ENCODE data around the gene C17orf100.
A peak's percentile ranks its signal among the peaks of the same experiment; 100 is the strongest.
"Not testable (repeated sequence)": the region's sequence is repeated elsewhere in the genome, so short reads cannot be mapped to it uniquely, and the experiment has no call there.

C17orf100 gene

DNA sequence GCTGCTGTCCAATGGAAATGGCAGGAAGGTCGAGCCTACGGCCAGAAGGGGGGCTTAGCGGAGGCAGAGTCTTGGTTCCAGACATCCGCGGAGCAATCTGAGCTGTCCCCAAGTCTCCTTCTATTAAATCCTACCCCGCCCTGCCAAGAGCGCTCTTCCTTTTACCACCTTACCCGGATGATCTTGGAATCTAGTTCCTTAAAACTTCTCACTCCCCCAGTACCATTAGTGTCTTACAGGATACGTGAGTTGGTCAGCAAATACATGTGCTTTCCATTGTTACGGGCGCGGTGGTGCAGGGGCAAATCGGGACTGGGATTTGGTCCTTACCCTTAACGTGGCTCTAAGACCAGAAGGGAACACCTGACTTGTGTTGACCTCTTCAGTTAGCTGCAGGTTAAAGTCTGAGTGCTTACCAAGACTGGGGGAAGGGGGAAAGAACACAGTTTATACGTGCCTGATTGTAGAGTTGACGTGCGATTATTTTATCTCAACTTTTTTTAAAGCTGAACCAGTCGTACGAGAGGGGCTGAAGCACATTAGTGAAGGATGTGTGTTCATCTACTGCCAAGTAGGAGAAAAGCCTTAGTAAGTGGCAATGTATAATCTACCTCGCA lies 10.2 kb upstream of the C17orf100 start:
- no peak for DNase-seq (ENCODE audit: low read depth)

DNA sequence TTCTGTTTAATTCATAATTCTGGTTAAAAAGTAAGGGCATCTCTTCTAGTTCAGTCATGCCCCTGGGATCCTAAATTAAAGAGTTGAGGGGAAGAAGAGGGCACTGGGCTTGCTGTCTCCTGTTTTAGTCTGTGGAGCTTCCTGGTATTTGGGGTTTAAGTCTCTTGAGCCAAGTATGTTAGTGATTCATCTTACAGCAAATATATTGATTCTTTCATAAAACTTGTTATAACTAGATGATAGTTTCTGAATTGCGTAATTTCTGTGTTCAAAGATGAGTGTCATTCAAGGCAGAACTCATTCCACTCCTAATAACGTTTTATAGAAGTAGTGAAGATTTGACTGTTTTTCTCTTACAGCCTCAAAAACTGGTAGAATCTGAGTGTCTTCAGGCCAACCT lies 9.0 kb upstream of the C17orf100 start:
- peak; percentile 35 for DNase-seq (ENCODE audit: low read depth)

DNA sequence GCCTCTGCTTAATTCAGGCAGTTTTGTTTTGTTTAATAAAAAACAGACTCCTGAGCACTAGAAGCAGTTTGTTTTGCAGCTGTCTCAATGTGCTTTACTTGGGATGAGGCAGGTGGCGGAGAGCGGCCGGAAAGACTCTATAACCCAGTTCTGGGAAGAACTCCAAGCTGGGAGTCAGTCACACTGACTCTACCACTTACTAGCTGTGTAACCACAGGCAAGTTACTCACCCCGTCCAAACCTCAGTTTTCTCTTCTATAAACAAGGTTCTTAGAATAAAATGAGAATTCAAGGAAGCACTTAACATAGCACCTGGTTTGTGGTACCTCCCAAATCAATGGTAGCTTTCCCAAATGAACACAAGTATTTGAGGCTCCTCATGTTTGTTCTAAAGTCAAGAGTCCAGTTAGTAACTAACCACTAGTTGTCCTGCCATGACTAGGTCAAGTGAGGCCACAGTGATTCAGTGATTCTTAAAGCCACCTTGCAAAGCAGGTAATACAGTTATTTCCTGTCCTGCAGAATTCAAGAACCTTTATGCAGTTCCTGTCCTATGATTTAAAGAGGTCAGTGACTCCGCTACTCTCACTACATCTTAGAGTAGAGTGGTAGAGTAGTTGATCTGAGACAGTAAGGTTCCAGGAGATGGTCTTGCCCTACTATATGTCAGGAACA lies 8.0 kb upstream of the C17orf100 start:
- peak; percentile 86 for DNase-seq (ENCODE audit: low read depth)

DNA sequence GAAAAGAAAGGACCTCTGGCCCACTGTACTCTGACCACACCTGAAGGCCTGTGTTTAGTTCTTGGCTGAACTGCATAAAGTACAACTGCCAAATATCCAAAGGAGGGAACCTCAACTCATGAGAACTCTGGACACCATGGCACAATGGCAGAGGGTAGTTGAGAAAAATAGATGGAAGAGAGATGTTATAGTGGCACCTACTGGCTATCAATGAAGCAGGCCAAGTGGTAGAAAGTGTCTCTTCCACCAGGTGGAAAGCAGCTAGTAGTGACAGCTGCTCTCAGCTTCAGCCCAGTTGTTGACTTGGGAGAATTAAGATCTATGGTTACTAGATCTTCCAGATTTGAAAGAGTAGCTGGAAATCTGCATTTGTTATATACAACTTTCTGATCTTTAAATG lies 3.4 kb upstream of the C17orf100 start:
- DNase-seq (ENCODE audit: low read depth), result peak; percentile 45

DNA sequence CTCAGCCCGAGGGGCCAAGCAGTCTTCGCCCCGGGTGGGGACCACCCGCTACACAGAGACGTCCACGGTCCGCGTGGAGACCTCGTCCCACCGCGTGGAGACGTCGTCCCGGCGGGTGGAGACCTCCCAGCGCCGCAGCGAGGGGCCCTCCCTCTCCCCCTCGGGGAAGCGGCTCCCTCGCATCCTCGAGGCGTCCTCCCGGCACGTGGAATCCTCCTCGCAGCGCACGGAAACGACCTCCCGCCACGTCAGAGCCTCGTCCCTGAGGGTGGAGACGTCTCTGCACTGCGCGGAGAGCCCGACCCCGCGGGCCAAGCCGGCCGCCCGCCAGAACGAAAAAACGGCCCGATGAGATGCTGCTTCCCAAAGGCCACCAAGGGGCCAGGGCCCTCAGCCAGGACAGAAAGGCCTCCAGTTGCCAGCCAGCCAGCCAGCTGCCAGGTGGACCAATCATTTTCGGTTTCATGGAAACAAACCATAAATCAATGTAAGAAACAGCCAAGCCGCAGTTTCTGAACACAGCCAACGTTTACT lies 424 bp downstream of the C17orf100 start:
- no peak for DNase-seq (ENCODE audit: low read depth)

DNA sequence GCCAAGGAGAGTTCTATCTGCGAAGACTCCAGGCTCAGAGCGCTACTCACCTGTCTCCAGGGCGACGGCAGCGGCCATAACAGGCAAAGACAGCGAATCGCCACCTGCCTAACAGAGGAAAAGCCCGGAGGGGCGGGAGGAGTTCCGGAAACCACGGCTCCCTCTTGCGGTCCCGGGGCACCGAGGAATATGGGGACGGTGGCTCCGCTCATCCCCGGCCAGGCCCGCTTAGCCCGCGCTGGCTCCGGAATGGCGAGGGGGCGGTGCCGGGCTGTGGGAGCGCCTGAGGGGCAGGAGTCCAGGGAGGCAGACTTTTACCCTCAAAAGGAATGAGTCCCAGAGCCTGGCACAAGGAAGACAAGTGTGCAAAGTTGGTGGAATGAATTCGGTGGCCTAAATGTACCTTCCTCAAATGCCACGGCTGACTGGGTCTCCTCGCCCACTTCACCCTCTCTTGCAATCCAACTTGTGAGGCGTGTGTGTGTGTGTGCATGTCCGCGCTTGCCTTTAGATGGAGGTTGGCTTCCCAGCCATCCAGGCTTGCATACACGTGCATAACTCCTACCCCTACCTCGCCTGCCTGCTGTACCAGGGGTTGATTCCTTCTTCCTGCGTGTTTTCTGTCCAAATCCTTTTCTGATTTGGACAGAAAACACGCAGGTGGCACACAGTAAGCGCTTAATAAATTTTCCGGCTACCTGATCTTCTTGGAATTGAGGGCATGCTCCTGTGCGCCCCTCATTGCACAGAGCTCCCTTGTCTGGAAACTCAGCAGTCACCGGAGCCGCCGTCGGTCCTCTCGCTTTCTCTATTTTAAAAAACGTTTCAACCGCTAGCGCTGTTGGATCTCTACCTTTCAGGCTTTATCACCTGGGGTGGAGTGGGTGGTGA lies 3.5 kb downstream of the C17orf100 start:
- DNase-seq (ENCODE audit: low read depth), result no peak

DNA sequence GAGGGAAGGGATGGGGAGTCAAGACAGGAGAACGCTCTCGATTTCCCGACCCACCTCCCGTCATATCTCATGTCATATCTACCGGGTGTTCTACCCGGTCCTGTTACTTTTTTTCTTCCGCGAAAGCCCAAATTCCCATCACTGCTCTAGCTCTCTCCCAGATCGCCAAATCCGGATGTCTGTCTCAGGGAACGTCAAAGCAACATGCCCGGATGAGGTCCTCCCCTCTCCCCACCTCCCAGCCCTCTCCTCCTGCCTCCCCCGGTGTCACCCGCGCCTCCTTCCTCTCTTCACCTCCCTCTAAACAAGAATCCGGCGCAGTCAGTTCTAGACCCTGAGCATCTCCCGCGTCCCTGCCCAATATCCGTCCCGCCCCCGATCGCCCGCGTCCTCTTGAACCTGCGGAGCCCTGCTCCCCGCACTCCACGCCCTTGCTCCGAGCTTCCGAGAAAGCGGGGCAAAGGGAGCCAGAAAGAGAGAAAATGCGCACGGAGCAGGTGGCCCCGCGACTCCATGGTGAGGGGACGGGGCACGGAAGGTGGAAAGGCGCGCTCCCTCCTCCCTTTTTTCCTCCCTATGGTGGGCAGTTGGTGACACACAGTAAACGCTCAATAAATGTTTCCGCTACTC lies 4.3 kb downstream of the C17orf100 start:
- DNase-seq (ENCODE audit: low read depth), result not testable (repeated sequence)

DNA sequence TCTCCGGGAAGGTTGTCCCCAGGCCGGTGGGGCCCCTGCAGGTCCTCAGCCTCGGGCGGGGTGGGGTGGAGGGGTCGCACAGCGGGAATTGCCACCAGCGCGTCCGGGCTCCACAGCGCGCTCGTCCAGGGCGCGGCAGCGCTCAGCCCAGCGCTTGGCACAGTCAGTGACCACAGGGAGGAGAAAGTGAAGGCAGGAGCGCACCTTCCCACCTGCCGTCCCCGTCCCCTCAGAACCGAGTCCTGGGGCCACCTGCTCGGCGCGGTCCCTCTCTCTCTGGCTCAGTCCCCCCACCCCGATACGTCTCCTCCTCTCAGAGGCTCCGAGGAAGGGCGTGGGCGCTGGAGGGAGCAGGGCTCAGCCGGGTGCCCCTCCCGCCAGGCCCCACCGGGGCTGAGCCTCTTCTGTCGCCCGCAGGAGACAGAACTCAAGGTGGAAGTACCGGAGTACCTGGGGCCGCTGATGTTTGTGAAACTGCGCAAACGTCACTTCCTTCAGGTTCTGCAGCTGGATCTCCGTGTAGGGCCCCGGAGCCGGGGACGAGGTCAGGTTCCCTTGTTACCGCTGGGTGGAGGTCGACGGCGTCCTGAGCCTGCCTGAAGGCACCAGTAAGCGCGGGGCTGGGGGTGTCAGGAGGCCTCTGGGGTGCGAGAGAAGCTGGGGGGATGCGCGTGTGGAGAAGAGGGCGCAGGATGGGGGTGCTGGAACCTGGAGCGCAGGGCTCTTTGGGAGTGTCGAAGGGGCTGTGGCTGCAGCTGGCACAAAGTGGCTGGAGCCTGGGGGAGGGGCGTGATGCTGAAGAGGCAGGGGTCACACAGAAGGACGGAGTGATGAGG lies 5.5 kb downstream of the C17orf100 start:
- DNase-seq (ENCODE audit: low read depth), result not testable (repeated sequence)

DNA sequence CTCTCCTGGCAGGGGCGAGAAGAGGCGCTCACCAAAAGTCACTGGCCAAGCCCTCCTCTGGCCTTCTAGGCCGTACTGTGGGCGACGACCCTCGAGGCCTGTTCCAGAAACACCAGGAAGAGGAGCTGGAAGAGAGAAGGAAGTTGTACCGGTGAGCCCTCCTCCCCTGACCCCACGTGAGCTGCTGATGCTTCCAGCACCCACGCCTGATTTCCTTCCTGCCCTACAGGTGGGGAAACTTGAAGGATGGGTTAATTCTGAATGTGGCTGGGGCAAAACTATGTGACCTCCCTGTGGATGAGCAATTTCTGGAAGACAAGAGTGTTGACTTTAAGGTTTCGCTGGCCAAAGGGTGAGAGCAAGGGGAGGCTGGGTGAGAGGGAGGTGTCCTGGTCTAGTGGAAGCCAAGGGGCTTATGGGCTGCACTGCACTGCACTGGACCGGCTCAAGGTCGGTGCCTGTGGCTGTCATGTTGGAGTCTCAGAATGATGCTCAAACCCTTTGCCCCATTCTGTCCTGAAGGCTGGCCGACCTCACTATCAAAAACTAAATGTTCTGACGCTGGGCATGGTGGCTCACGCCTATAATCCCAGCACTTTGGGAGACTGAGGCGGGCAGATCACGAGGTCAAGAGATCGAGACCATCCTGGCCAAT lies 6.2 kb downstream of the C17orf100 start:
- no peak for DNase-seq (ENCODE audit: low read depth)

DNA sequence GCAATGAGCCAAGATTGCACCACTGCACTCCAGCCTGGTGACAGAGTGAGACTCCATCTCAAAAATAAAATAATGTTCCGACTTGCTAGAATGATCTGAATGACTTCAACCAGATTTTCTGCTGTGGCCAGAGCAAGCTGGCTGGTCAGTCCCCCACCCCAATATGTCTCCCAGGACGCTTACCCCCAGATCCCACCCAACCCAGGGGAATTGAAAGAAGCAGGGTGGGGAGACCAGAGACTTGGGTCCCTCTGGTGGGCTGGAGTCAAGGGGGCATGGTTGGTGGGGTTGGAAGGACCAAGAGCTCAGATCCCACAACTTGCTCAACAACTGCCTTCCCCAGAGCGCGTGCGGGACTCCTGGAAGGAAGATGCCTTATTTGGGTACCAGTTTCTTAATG lies 6.8 kb downstream of the C17orf100 start:
- not testable (repeated sequence) for DNase-seq (ENCODE audit: low read depth)

DNA sequence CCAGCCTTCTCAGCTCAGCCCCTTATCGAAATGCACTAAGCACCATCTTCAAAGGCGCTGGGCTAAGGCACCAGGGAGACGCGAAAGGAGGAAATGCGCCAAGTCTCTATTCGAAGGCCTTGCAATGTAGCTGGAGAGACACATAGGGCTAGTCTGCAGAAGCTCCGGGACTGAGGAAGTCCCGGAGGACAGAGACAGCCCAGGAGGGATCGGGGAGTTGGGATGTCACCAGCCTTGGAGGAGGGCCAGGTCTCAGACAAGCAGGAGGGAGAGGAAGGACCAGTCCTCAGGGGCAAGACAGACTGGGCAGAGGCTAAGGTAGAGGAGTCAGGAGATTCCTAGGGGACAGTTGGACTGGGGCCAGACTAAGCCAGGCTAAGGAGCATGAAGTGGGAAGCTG lies 8.5 kb downstream of the C17orf100 start:
- no peak for DNase-seq (ENCODE audit: low read depth)

DNA sequence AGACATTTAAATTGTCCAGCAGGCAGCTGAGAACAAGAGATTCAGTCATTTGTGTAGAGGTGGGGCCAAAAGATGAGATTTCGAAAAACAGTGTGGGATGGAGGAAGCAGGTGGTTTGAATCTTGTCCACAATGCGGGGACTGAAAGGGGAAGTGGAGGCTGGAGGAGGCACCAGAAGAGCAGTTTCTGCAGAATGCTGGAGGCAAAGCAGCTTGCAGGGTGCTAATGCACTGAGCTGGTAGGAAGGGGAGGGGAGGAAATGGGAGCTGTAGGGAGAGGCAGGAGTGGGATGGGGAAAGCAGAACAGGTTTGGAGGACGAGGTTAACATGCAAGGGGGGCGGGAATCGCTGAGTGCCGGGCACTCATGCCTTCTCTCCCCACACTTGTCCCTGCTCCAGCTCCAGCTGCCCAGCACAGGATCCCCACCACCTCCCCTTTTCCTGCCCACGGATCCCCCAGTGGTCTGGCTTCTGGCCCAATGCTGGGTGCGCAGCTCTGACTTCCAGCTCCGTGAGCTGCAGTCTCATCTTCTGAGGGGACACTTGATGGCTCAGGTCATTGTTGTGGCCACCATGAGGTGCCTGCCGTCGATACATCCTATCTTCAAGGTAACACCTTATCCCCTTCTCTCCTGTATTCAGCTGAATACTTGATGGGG lies 9.4 kb downstream of the C17orf100 start:
- DNase-seq (ENCODE audit: low read depth), result no peak

DNA sequence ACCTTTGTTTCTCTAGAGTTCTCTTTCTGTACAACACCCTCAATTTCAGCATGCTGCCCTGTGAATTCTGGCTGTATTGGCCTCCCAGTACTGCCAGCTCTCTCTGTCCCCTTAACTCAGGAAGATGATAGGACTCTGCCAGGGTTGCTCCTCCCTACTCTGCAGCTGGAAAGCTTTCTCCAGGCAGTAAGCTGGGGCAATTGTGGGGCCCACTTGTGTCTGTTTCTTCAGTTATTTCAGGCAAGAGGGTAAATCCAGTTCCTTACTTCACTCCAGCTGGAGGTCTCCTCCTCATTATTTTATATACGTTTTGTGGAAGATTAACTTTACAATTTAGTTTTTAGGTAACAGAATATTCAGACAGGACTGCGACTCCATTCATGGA lies 9.9 kb downstream of the C17orf100 start:
- no peak for DNase-seq (ENCODE audit: low read depth)

DNA sequence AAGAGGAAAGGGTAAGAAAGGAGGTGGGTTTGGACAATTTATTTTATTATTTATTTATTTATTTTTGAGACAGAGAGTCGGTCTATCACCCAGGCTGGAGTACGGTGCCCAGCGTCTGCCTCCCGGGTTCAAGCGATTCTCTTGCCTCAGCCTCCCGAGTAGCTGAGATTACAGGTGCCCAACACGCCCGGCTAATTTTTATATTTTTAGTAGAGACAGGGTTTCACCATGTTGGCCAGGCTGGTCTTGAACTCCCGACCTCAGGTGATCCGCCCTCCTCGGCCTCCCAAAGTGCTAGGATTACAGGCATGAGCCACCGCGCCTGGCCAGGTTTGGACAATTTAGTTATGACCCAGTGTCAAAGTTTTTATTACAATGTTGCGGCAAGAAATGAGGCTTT lies 11.6 kb downstream of the C17orf100 start:
- not testable (repeated sequence) for DNase-seq (ENCODE audit: low read depth)

DNA sequence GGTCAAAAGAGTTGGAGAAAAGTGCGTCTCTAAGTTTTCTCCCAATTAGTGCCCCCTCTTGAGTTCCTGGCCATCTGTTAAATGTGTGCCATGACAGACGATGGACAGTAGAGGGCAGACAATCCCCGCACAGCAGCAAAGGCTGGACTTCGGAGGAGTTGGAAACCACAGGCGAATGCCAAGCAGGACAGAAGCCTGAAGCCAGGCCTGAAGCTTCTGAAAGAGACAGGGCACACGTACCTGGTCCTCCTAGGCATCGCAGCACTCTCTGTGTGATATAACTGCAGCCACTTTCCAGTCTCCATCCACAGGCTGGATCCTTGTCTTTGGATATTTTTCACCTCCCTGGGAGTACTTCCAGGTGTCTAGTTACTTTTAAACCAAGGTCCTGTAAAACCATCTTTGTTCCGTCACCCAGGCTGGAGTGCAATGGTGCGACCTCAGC lies 14.5 kb downstream of the C17orf100 start:
- peak; percentile 82 for DNase-seq (ENCODE audit: low read depth)

DNA sequence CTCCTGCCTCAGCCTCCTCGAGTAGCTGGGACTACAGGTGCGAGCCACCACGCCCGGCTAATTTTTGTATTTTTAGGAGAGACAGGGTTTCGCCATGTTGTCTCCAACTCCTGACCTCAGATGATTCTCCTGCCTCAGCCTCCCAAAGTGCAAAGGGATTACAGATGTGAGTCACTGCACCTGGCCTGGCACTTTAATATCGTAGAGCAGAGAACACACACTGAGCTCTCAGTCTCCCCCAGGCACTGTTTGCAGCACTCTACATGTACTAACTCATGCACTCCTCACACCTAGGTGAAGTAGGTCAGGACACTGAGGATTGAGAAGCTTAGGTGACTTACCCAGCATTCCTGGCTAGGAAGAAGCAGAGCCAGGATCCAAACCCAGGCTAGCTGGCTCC lies 15.0 kb downstream of the C17orf100 start:
- DNase-seq (ENCODE audit: low read depth), result no peak

DNA sequence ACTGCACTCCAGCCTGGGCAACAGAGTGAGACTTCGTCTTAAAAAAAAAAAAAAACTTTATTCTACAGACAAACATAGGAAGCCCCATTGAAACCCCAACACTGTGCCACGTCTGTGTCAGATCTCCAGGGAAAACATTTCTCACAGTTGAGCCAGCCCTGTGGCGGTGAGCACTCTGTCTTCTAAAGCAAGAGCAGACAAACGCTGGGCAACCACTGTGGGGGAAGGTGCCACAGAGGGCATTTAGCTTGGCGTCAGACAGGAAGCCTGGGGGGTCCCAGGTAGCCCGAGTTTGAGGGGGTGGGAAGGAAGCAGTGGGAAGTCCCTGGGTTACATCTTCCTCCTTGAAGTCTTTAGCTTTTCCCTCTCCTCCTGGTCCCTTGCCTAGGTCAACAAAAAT lies 16.0 kb downstream of the C17orf100 start:
- no peak for DNase-seq (ENCODE audit: low read depth)

DNA sequence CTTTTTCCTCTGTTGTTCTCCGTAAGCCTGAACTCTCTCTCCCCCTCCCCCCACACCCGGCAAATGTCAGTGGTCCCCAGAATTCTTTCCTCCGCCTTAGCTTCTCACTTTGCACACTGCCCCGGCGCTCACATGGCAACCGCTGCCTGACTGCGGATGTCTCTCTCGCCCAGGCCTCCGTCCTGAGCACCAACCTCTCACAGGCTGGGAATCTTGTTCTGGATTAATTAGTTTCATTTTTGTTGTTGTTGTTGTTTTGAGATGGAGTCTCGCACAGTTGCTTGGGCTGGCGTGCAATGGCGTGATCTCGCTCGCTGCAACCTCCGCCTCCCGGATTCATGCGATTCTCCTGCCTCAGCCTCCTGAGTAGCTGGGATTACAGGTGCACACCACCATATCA lies 16.7 kb downstream of the C17orf100 start:
- DNase-seq (ENCODE audit: low read depth), result no peak

DNA sequence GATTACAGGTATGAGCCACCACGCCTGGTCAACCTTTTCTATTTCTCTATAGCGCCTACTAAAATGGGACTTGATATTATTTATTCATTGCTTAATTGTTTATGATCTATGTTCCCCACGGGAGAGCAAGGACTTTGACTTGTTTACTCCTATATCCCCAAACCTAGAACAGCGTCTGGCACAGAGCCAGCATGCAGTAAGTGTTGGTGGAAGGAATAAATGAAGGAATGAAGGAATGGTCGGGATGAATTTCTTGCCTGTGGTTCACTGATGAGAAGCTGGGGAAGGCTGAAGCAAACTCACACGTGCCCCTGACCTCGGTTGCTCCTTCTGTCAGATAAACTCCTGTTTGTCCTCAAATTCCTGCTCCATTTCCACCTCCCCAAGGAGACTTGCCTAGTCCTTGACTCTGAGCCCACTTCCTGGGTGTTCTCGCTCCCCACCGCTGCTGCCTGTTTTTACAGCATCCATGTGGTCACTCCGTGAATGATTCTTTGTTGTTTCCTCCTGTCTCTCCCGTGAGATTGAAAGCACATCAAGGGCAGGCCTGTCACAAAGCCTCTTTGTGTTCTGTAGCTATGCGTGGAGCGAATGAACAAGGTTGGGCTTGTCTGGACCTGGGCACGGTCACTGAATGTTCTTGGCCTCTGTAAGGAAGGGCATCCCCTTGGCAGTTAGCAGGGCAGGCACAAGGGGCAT lies 17.3 kb downstream of the C17orf100 start:
- no peak for DNase-seq (ENCODE audit: low read depth)
